ENCODE data around the gene CHRNA3. TPM values are rescaled to one million over a fixed set of nuclear protein-coding genes. Genes with fewer than 3 reads are reported as not detected.
"Not testable (repeated sequence)": the region's sequence is repeated elsewhere in the genome, so short reads cannot be mapped to it uniquely, and the experiment has no call there.

The CHRNA3 gene
- polyA plus RNA-seq, 3 donors, result 0.15 TPM; not detected in 2

- WGBS, 3 donors, result 72 to 79% (median 76%) methylated on average over 10 of the region's 10 CpGs
- no peak overlapping the region for H3K27ac ChIP-seq (ENCODE audit: low read depth, low read length)
Observed at GRCh38 chr15:78621810-78622402, 1.1 kb upstream of the CHRNA3 start.

- WGBS, 3 donors, result 0 to 3% (median 2%) methylated on average over 36 to 41 of the region's 41 CpGs
- H3K27ac ChIP-seq (ENCODE audit: low read depth, low read length), result no peak overlapping the region
Observed at GRCh38 chr15:78620021-78620526, 722 bp downstream of the CHRNA3 start.

GRCh38 chr15:78619022-78619950 lies 1.5 kb downstream of the CHRNA3 start:
- 37 to 52% (median 44%) methylated on average over 19 to 20 of the region's 20 CpGs for WGBS, 3 donors
- H3K27ac ChIP-seq (ENCODE audit: low read depth, low read length), result no peak overlapping the region

- 14 to 23% (median 16%) methylated on average over 8 of the region's 8 CpGs for WGBS, 3 donors
- no peak overlapping the region for H3K27ac ChIP-seq (ENCODE audit: low read depth, low read length)
Observed at GRCh38 chr15:78618490-78618934, 2.3 kb downstream of the CHRNA3 start.

GRCh38 chr15:78618064-78618463 lies 2.7 kb downstream of the CHRNA3 start:
- 82 to 92% (median 87%) methylated on average over 8 of the region's 8 CpGs for WGBS, 3 donors
- no peak overlapping the region for H3K27ac ChIP-seq (ENCODE audit: low read depth, low read length)

- 71 to 80% (median 73%) methylated on average over 5 of the region's 5 CpGs for WGBS, 3 donors
- H3K27ac ChIP-seq (ENCODE audit: low read depth, low read length), result no peak overlapping the region
Observed at GRCh38 chr15:78617516-78617915, 3.3 kb downstream of the CHRNA3 start.

GRCh38 chr15:78617076-78617475 lies 3.7 kb downstream of the CHRNA3 start:
- 54 to 83% (median 74%) methylated on average over 7 of the region's 7 CpGs for WGBS, 3 donors
- no peak overlapping the region for H3K27ac ChIP-seq (ENCODE audit: low read depth, low read length)

GRCh38 chr15:78616506-78616905 lies 4.3 kb downstream of the CHRNA3 start:
- H3K27ac ChIP-seq (ENCODE audit: low read depth, low read length), result no peak overlapping the region
- WGBS, 3 donors, result 78 to 92% (median 89%) methylated on average over 2 of the region's 2 CpGs

GRCh38 chr15:78615151-78615589 lies 5.6 kb downstream of the CHRNA3 start:
- no peak overlapping the region for H3K27ac ChIP-seq (ENCODE audit: low read depth, low read length)
- WGBS, 3 donors, result 71 to 88% (median 84%) methylated on average over 3 of the region's 3 CpGs

GRCh38 chr15:78614021-78614420 lies 6.8 kb downstream of the CHRNA3 start:
- WGBS, 3 donors, result 48 to 72% (median 52%) methylated on average over 3 of the region's 3 CpGs

GRCh38 chr15:78609551-78609950 lies 11.2 kb downstream of the CHRNA3 start:
- 80 to 93% (median 90%) methylated on average over 1 to 3 of the region's 3 CpGs for WGBS, 3 donors
- H3K27ac ChIP-seq (ENCODE audit: low read depth, low read length), result not testable (repeated sequence)

More at GRCh38 chr15:78614021-78614420, 6.8 kb downstream of the CHRNA3 start:
- H3K27ac ChIP-seq (ENCODE audit: low read depth, low read length), result no peak overlapping the region

- no peak overlapping the region for H3K27ac ChIP-seq (ENCODE audit: low read depth, low read length)
- WGBS, 3 donors, result 83 to 89% (median 87%) methylated on average over 4 of the region's 4 CpGs
Observed at GRCh38 chr15:78605680-78606079, 15.1 kb downstream of the CHRNA3 start.

- no peak overlapping the region for H3K27ac ChIP-seq (ENCODE audit: low read depth, low read length)
- WGBS, 3 donors, result 87 to 89% (median 88%) methylated on average over 5 of the region's 5 CpGs
Observed at GRCh38 chr15:78605201-78605600, 15.6 kb downstream of the CHRNA3 start.

GRCh38 chr15:78604420-78604819 lies 16.4 kb downstream of the CHRNA3 start:
- no peak overlapping the region for H3K27ac ChIP-seq (ENCODE audit: low read depth, low read length)
- 74 to 94% (median 89%) methylated on average over 2 of the region's 2 CpGs for WGBS, 3 donors

GRCh38 chr15:78603467-78603866 lies 17.3 kb downstream of the CHRNA3 start:
- 67 to 75% (median 71%) methylated on average over 3 of the region's 3 CpGs for WGBS, 3 donors

GRCh38 chr15:78599189-78599588 lies 21.6 kb downstream of the CHRNA3 start:
- H3K27ac ChIP-seq (ENCODE audit: low read depth, low read length), result no peak overlapping the region

More at GRCh38 chr15:78603467-78603866, 17.3 kb downstream of the CHRNA3 start:
- no peak overlapping the region for H3K27ac ChIP-seq (ENCODE audit: low read depth, low read length)

GRCh38 chr15:78598348-78598747 lies 22.4 kb downstream of the CHRNA3 start:
- 81 to 93% (median 84%) methylated on average over 3 of the region's 3 CpGs for WGBS, 3 donors
- no peak overlapping the region for H3K27ac ChIP-seq (ENCODE audit: low read depth, low read length)

GRCh38 chr15:78597583-78597982 lies 23.2 kb downstream of the CHRNA3 start:
- WGBS, 3 donors, result 94 to 97% (median 97%) methylated on average over 1 of the region's 1 CpG
- no peak overlapping the region for H3K27ac ChIP-seq (ENCODE audit: low read depth, low read length)

GRCh38 chr15:78574944-78575343 lies 45.9 kb downstream of the CHRNA3 start:
- no peak overlapping the region for H3K27ac ChIP-seq (ENCODE audit: low read depth, low read length)
- 93 to 100% (median 100%) methylated on average over 1 of the region's 1 CpG for WGBS, 3 donors
